Measurements from ENCODE around the gene MYOM3.

The MYOM3 gene

DNA sequence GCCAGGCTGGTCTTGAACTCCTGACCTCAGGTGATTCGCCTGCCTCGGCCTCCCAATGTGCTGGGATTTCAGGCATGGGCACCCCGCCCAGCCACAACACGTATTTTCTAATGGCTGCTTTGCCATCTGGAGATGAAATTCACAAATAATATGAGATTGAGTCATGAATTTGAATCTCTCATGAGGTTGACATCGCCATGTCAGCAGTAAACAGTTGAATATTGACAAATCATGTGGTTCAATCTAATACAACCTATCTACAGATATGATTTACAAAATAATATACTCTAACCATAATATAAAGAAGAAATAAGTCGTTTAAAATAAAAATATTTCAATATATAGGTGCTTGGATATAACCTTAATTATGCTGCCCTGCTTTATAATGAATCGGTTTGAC, 42.1 kb downstream of the MYOM3 start:
- no peak overlapping the region for H3K27ac ChIP-seq (ENCODE audit: low read depth, low read length)
- no peak overlapping the region for H3K23ac ChIP-seq (ENCODE audit: low read length)
- H3K4me2 ChIP-seq (ENCODE audit: low read length): no peak overlapping the region
- H2AFZ ChIP-seq (ENCODE audit: insufficient read depth, low read length, poor library complexity): no peak overlapping the region
- no peaks in the 10 kb centered on the region for H3K27me3 ChIP-seq (ENCODE audit: insufficient read depth, low read length)
- no peak overlapping the region for H4K91ac ChIP-seq (ENCODE audit: low read depth, low read length)
- H2BK120ac ChIP-seq (ENCODE audit: insufficient read depth, low read length, poor library complexity): no peak overlapping the region
- no peak overlapping the region for H4K8ac ChIP-seq (ENCODE audit: low read depth, low read length)
- WGBS (ENCODE audit: extremely low coverage, insufficient coverage, insufficient read length): no CpG with 5 or more reads among the region's 7 CpGs
- H3K79me1 ChIP-seq (ENCODE audit: low read length): no peaks in the 10 kb centered on the region
- H4K12ac ChIP-seq (ENCODE audit: low read depth, low read length): no peak overlapping the region
- no peaks in the 10 kb centered on the region for H3K79me2 ChIP-seq (ENCODE audit: control insufficient read depth, insufficient read depth, low read length, poor library complexity)
- no peak overlapping the region for H2AK5ac ChIP-seq (ENCODE audit: low read length)
- peaks cover 2% of the 10 kb centered on the region for H3K9me3 ChIP-seq (ENCODE audit: insufficient read depth, low read depth, low read length)
- H2BK5ac ChIP-seq (ENCODE audit: low read depth, low read length, poor library complexity): no peak overlapping the region
- H3K14ac ChIP-seq (ENCODE audit: low read length): no peak overlapping the region
- H3K4ac ChIP-seq (ENCODE audit: low read depth, low read length): no peak overlapping the region
- H3K36me3 ChIP-seq (ENCODE audit: control insufficient read depth in 1 of 2, insufficient read depth in 2 of 2, low read length in 2 of 2): no peaks in the 10 kb centered on the region
- no peak for DNase-seq
- no peaks in the 10 kb centered on the region for H3K4me1 ChIP-seq (ENCODE audit: control insufficient read depth in 1 of 2, insufficient read depth in 2 of 2, low read length in 2 of 2)
- no peak overlapping the region for H3K4me3 ChIP-seq (ENCODE audit: low read depth, low read length)
- H3K9ac ChIP-seq (ENCODE audit: low read length): no peak overlapping the region
- no peak overlapping the region for H2BK12ac ChIP-seq (ENCODE audit: low read length)
- H3K18ac ChIP-seq (ENCODE audit: low read length): no peak overlapping the region

DNA sequence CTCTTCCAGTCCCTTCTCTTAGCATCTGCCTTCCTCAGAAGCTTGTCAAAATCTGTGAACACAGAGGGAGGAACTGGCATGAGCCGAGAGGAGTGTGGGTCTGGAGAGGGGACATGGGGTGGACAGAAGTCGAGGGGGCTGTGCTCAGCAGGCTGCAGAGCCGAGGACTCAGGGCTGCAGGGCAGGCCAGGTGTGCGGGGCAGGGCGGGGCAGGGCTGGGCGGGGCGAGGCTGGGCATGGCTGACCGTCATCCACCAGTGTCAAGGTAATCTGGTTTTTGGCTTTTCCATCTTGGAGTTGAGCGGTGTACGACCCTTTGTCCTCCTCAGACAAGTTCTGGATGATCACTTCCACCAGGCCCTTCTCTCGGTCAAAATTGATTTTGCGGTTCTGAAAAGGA, 44.0 kb downstream of the MYOM3 start:
- WGBS (ENCODE audit: extremely low coverage, insufficient coverage, insufficient read length): no CpG with 5 or more reads among the region's 12 CpGs
- H3K14ac ChIP-seq (ENCODE audit: low read length): no peak overlapping the region
- DNase-seq: no peak
- H3K23ac ChIP-seq (ENCODE audit: low read length): no peak overlapping the region
- H2BK12ac ChIP-seq (ENCODE audit: low read length): no peak overlapping the region
- no peak overlapping the region for H2AFZ ChIP-seq (ENCODE audit: insufficient read depth, low read length, poor library complexity)
- no peak overlapping the region for H3K4me3 ChIP-seq (ENCODE audit: low read depth, low read length)
- no peaks in the 10 kb centered on the region for H3K9me3 ChIP-seq (ENCODE audit: insufficient read depth, low read depth, low read length)
- H2AK5ac ChIP-seq (ENCODE audit: low read length): no peak overlapping the region
- no peak overlapping the region for H3K9ac ChIP-seq (ENCODE audit: low read length)
- no peak overlapping the region for H3K18ac ChIP-seq (ENCODE audit: low read length)
- H2BK5ac ChIP-seq (ENCODE audit: low read depth, low read length, poor library complexity): no peak overlapping the region
- H3K4ac ChIP-seq (ENCODE audit: low read depth, low read length): no peak overlapping the region
- H3K4me2 ChIP-seq (ENCODE audit: low read length): no peak overlapping the region
- H4K8ac ChIP-seq (ENCODE audit: low read depth, low read length): no peak overlapping the region
- no peaks in the 10 kb centered on the region for H3K79me2 ChIP-seq (ENCODE audit: control insufficient read depth, insufficient read depth, low read length, poor library complexity)
- H3K79me1 ChIP-seq (ENCODE audit: low read length): no peaks in the 10 kb centered on the region
- no peaks in the 10 kb centered on the region for H3K27me3 ChIP-seq (ENCODE audit: insufficient read depth, low read length)
- H4K91ac ChIP-seq (ENCODE audit: low read depth, low read length): no peak overlapping the region
- H3K36me3 ChIP-seq (ENCODE audit: control insufficient read depth in 1 of 2, insufficient read depth in 2 of 2, low read length in 2 of 2): no peaks in the 10 kb centered on the region
- no peak overlapping the region for H3K27ac ChIP-seq (ENCODE audit: low read depth, low read length)
- H2BK120ac ChIP-seq (ENCODE audit: insufficient read depth, low read length, poor library complexity): no peak overlapping the region
- no peaks in the 10 kb centered on the region for H3K4me1 ChIP-seq (ENCODE audit: control insufficient read depth in 1 of 2, insufficient read depth in 2 of 2, low read length in 2 of 2)
- H4K12ac ChIP-seq (ENCODE audit: low read depth, low read length): no peak overlapping the region

DNA sequence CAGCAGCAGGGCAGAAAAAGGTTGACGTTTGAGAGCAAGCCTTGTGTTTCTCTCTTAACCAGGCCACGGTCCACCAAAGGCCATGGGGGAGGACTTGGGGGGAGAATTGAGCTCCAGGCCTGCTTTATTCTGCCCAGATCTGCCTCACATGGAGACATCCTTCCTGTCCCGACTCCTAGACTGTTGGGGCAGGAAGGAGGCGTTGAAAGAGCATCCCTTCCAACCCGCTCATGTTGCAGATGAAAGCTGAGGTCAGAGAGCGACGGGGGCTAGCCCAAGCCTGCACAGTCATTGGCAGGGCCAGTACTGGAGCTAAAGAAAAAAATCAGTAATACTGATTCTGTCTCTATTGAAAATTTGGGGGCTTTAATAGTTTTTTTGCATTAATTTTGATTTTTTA, 46.6 kb downstream of the MYOM3 start:
- Histone ChIP-seq H3K4ac (ENCODE audit: low read depth, low read length) (no peak overlapping the region), H3K9ac (ENCODE audit: low read length) (no peak overlapping the region), H3K27me3 (ENCODE audit: insufficient read depth, low read length) (no peaks in the 10 kb centered on the region), H2AK5ac (ENCODE audit: low read length) (no peak overlapping the region), H3K4me2 (ENCODE audit: low read length) (no peak overlapping the region), H4K91ac (ENCODE audit: low read depth, low read length) (no peak overlapping the region), H3K27ac (ENCODE audit: low read depth, low read length) (no peak overlapping the region), H2BK12ac (ENCODE audit: low read length) (no peak overlapping the region), H2BK5ac (ENCODE audit: low read depth, low read length, poor library complexity) (no peak overlapping the region), H3K79me1 (ENCODE audit: low read length) (no peaks in the 10 kb centered on the region), H3K4me3 (ENCODE audit: low read depth, low read length) (no peak overlapping the region), H2BK120ac (ENCODE audit: insufficient read depth, low read length, poor library complexity) (no peak overlapping the region), H4K12ac (ENCODE audit: low read depth, low read length) (no peak overlapping the region), H2AFZ (ENCODE audit: insufficient read depth, low read length, poor library complexity) (no peak overlapping the region), H3K23ac (ENCODE audit: low read length) (no peak overlapping the region), H3K9me3 (ENCODE audit: insufficient read depth, low read depth, low read length) (peaks cover 8% of the 10 kb centered on the region), H3K4me1 (ENCODE audit: control insufficient read depth in 1 of 2, insufficient read depth in 2 of 2, low read length in 2 of 2) (no peaks in the 10 kb centered on the region), H3K18ac (ENCODE audit: low read length) (no peak overlapping the region), H4K8ac (ENCODE audit: low read depth, low read length) (no peak overlapping the region), H3K14ac (ENCODE audit: low read length) (no peak overlapping the region), H3K36me3 (ENCODE audit: control insufficient read depth in 1 of 2, insufficient read depth in 2 of 2, low read length in 2 of 2) (no peaks in the 10 kb centered on the region), H3K79me2 (ENCODE audit: control insufficient read depth, insufficient read depth, low read length, poor library complexity) (no peaks in the 10 kb centered on the region)
- no CpG with 5 or more reads among the region's 7 CpGs for WGBS (ENCODE audit: extremely low coverage, insufficient coverage, insufficient read length)
- no peak for DNase-seq

DNA sequence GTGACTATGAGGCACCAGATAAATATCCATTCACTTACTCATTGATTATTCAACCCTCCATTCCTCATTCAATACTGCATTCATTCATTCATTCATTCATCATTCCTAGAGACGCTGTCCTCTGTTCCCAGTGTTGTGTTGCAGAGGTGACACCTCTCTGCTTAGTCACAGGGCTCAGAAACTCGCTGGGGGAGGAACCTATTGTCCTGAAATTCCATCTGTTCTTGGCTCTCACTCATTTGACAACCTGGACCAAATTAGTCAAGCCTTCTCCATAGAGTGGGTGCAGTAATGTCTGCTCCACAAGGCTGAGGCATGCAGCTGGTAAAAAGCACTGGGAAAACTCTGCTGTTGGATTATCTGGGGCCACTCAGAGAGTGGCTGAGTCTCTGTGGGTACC, 49.7 kb downstream of the MYOM3 start:
- Histone ChIP-seq H3K23ac (ENCODE audit: low read length) (no peak overlapping the region), H2AK5ac (ENCODE audit: low read length) (no peak overlapping the region), H3K4me1 (ENCODE audit: control insufficient read depth in 1 of 2, insufficient read depth in 2 of 2, low read length in 2 of 2) (no peaks in the 10 kb centered on the region), H3K27ac (ENCODE audit: low read depth, low read length) (no peak overlapping the region), H2AFZ (ENCODE audit: insufficient read depth, low read length, poor library complexity) (no peak overlapping the region), H3K4me2 (ENCODE audit: low read length) (no peak overlapping the region), H4K91ac (ENCODE audit: low read depth, low read length) (no peak overlapping the region), H3K9me3 (ENCODE audit: insufficient read depth, low read depth, low read length) (peaks cover 9% of the 10 kb centered on the region), H3K4me3 (ENCODE audit: low read depth, low read length) (no peak overlapping the region), H3K9ac (ENCODE audit: low read length) (no peak overlapping the region), H4K8ac (ENCODE audit: low read depth, low read length) (no peak overlapping the region), H3K79me1 (ENCODE audit: low read length) (no peaks in the 10 kb centered on the region), H2BK5ac (ENCODE audit: low read depth, low read length, poor library complexity) (no peak overlapping the region), H3K14ac (ENCODE audit: low read length) (no peak overlapping the region), H3K79me2 (ENCODE audit: control insufficient read depth, insufficient read depth, low read length, poor library complexity) (no peaks in the 10 kb centered on the region), H3K36me3 (ENCODE audit: control insufficient read depth in 1 of 2, insufficient read depth in 2 of 2, low read length in 2 of 2) (no peaks in the 10 kb centered on the region), H2BK120ac (ENCODE audit: insufficient read depth, low read length, poor library complexity) (no peak overlapping the region), H2BK12ac (ENCODE audit: low read length) (no peak overlapping the region), H4K12ac (ENCODE audit: low read depth, low read length) (no peak overlapping the region), H3K18ac (ENCODE audit: low read length) (no peak overlapping the region), H3K27me3 (ENCODE audit: insufficient read depth, low read length) (no peaks in the 10 kb centered on the region), H3K4ac (ENCODE audit: low read depth, low read length) (no peak overlapping the region)
- WGBS (ENCODE audit: extremely low coverage, insufficient coverage, insufficient read length): no CpG with 5 or more reads among the region's 2 CpGs
- DNase-seq: no peak
